ENCODE measurements around the gene RNF144B.

RNF144B gene

GRCh38 chr6:18371010-18371409 is 16.1 kb upstream of the RNF144B start:
- no peak for TF ChIP-seq CTCF (IDR thresholded peaks at IDR 0.05)
- Histone ChIP-seq H3K4me3 (no peak overlapping the region), H3K27ac (no peak overlapping the region)
- DNase-seq (ENCODE audit: low spot score), result no peak

DNA sequence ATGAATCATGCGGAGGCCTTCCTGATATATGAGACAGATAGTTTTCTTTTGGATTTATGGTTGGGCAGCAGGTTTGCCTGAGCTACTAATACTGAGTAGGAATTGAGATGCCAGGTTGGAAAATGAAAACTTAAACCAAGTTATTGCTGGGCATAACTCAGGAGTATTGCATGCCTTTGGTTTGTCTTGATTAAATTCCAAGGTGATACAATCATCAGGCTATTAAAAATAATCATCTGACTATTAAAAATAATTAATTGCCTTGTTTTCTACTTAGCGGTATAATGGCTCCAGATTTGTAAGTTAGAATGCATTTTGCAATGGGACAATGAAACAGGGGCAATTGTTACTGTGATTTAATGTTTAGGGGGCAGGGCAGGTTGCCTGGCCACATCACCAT is 15.5 kb upstream of the RNF144B start:
- DNase-seq (ENCODE audit: low spot score), result no peak
- no peak overlapping the region for H3K27ac ChIP-seq
- no peak for TF ChIP-seq CTCF (IDR thresholded peaks at IDR 0.05)

GRCh38 chr6:18380158-18380836 is 6.9 kb upstream of the RNF144B start:
- H3K27ac ChIP-seq, result no peak overlapping the region
- no peak for TF ChIP-seq CTCF (IDR thresholded peaks at IDR 0.05)
- no peak overlapping the region for H3K4me3 ChIP-seq
- DNase-seq (ENCODE audit: low spot score), result no peak

More for the DNA sequence above, 15.5 kb upstream of the RNF144B start:
- no peak overlapping the region for H3K4me3 ChIP-seq

GRCh38 chr6:18380851-18381250 is 6.3 kb upstream of the RNF144B start:
- TF ChIP-seq CTCF (IDR thresholded peaks at IDR 0.05), result no peak
- DNase-seq (ENCODE audit: low spot score), result no peak
- Histone ChIP-seq H3K4me3 (no peak overlapping the region), H3K27ac (no peak overlapping the region)

DNA sequence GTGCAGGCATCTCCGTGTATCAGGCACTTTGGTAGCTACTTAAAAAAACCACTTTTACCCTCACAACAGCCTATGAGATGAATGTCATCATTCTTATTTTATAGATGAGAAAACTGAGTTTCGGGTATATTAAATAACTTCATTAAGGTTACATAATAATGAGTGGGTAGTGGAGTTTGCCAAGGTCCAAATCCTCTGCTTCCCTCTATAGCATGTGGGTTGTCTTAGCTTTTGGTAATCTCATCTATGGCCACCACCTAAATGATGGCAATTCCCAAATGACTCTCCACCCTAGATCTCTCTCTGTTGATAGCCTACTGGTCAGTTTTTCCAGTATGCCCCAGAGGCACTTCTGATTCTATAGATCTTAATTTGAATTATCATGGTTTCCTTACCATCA is 3.7 kb upstream of the RNF144B start:
- no peak overlapping the region for H3K27ac ChIP-seq
- no peak for TF ChIP-seq CTCF (IDR thresholded peaks at IDR 0.05)
- no peak for DNase-seq (ENCODE audit: low spot score)

DNA sequence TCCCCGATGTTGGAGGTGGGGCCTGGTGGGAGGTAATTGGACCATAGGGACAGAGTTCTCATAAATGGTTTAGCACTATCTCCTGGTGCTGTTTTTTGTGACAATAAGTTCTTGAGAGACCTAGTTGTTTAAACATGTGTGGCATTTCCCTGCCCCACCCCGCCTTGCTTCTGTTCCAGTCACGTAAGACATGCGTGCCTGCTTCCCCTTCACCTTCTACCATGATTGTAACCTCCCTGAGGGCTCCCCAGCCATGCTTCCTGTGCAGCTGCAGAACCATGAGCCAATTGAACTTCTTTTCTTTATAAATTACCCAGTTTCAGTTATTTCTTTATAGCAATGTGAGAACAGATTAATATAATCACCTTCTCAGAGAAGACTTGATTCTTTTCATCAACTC is 2.5 kb upstream of the RNF144B start:
- Histone ChIP-seq H3K27ac (no peak overlapping the region), H3K4me3 (no peak overlapping the region)
- no peak for DNase-seq (ENCODE audit: low spot score)
- no peak for TF ChIP-seq CTCF (IDR thresholded peaks at IDR 0.05)

More for the DNA sequence above, 3.7 kb upstream of the RNF144B start:
- no peak overlapping the region for H3K4me3 ChIP-seq

DNA sequence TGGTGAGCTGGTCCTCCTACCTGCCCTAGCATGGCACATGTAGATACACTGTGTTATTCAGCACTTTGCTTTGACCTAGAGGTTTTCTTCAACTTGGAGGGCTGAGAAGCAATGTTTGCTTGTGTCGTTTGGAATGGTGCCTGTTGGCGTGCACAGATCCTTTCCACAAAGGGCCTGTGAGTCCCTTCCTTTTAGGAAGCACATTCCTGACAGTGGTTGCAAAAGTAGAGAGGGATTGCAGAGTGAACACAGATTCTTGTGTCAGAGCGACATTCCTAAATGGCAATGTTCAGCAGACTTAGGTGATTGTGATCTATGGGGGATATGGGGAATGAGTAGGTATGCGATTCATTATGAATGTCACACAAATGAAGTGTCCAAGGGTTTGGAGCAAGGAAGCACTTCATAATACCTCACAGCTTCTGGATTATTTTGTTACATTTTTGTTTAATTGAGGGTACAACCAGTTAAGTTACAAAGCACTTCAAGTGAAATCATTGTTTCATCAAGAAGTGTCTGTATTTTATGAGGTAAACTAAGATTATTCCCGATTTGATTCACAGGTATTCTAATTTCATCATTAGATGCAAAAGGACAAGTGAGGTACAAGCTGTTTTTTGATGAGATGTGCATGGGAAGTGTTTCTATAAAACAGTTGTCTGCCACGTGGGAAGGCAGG is 713 bp upstream of the RNF144B start:
- H3K4me3 ChIP-seq, result peak overlapping the region; percentile 74
- TF ChIP-seq CTCF (IDR thresholded peaks at IDR 0.05), result no peak
- peak; percentile 79 for DNase-seq (ENCODE audit: low spot score)
- H3K27ac ChIP-seq, result peak overlapping the region in 1 of 2 donors; percentile 76
